NCI-H2107 (cell line): ENCODE measurements around the gene EPHB2.
"Not testable (repeated sequence)": the region's sequence is repeated elsewhere in the genome, so short reads cannot be mapped to it uniquely, and the experiment has no call there.

Experiments used
- DNase-seq: peaks from one replicate; lab custom pipeline; 2025; lab: John Stamatoyannopoulos, UW

EPHB2 gene

DNA sequence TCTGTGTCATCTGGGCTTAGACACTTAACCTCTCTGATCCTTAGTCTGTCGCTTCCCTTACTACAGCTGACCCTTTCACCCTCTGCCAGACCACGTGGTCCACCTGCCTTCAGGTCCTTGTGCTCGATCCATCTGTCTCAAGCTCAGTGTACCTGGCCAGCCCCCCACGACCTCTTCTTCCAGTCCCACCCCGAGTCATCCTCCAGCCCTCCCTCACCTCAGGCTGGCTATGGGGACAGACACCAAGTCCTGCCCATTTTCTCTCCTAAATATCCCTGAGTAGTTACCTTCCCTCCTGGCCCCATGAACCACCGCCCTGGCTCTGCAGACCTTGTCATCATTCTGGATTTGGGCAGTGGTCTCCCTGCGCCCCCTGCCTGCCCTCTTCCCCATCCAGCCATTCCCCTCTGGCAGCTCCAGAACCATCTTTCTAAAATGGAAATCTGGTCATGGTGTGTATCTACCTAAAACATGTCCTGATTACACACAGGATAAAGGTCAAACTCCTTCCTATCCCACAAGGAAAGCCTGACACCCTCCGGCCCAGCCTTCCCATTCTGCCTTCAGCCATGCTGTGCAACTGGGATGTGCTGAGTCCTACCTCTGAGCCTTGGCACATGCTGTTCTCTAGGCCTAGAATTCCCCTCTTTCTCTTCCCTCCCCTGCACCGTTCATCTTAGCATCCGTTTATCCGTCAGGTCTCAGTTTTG is 107.6 kb downstream of the EPHB2 start:
- DNase-seq, result no peak

DNA sequence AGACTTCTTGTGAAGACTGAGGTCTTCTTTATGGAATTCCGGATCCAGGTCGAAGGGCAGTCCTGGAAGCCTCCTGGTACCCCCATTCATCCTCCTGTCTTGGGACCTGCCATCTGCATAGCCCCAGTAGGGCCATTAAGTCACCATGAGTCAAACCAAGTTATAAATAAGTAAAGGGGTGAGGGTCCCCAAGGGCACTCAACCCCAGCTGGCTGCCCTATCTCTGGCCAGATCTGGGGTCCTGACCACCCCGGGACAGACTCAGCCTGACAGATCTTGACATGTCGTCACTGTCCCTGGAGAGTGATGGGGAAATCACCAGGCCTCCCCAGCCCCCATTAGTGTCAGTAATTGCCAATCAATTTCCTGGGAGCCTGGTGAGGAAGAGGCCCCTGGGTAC is 108.7 kb downstream of the EPHB2 start:
- no peak for DNase-seq

DNA sequence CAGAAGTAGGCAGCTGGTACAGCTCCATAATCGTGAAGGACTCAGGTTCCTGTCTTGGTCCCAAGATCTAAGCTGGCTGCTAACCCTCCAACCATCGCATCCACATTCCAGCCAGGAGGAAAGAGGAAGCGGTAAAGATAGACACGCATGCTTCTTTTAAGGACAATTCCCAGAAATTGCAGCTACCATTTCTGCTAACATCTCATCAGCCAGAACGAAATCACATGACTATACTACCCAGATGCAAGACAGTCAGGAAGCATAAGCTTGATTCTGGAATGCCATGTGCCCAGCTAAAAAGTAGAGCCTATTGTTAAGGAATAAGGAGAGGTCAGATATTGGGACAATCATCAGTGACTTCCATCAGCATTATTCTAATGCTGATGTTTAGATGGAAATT is 110.4 kb downstream of the EPHB2 start:
- DNase-seq, result no peak

DNA sequence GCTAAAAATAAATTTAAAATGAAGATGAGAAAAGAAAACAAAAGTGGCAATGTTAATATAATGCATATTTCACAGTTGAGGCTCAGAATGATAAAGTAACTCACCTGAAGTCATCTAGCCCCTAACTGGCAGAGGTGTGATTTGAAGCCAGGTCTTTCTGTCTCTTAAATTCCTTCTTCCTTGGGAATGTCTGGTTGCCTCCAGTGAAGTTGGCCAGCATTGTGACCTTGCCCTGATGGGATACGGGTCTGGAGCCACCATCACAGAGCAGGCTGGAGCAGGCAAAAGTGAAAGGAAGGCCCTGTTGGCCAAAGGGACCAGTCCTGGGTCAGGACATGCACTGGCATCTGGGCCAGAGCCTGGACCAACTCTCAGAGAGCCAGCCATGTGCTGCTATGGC is 111.7 kb downstream of the EPHB2 start:
- DNase-seq, result no peak

DNA sequence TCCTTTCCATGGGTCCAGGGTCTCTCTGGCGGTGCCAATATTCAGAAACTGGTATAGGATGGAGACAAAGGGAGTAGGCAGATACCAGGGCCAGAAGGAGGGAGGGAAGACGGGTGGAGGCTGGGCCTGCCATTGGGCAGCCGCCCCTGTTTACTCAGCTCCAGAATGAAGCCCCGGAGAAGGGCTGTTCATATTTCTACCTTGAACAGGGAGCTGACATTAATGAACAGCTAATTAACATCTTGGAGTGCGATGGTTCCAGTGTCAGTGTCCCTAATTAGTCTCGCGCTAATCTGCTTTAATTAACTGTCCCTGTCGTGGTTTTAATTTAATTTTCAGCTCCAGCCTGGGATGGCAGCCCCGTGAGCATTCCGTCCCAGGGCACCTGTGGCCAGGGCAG is 113.8 kb downstream of the EPHB2 start:
- no peak for DNase-seq

DNA sequence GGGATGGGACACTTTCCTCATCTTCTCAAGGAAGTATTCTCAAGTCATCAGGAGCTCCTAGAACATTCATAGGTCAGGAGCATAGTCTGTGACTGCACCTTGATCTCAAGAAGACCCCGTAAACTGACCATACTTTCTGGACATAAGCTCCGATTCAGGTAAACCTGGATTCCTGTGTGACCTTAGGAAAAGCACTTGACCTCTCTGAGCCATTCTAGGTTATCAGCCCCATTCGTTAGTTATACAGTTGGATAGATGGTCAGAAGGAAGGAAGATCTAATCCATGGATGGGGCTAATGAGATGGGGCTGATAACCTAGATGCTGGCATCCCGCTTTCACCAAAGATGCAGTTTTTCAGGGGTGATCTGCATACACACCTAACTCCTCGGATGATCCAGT is 114.3 kb downstream of the EPHB2 start:
- no peak for DNase-seq

DNA sequence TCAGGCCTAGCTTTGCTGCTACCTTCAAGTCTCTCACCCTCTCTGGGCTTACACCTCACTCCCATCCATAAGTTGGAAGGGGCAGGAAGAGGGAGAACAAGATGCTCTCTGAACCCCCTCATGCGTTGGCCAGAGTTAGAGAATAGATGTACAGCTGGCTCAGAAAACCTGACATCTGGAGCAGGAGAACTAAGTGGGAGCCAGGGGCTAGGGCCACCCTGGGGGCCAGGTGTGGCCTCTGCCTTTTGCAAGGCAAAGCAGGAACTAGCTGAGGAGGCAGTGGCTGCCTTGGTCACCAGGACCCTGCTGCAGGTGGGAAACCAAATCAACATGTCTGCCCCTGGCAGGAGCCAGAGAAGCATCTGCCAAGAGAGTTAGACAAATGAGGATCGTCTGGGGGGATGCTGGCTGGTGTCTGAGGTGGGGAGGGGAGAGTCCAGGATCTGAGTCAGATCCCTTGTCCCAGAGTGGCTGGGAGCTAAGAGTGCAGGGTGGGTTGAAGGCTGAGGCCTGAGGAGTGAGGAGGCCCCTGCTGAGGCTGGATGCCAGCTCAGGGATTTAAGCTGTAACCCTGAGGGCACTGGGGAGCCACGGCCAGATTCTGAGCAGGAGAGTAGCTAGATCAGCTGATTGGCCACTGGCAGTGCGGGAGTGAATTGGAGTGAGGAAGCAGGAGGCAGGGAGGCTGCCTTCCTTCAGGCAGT is 115.0 kb downstream of the EPHB2 start:
- DNase-seq, result no peak

DNA sequence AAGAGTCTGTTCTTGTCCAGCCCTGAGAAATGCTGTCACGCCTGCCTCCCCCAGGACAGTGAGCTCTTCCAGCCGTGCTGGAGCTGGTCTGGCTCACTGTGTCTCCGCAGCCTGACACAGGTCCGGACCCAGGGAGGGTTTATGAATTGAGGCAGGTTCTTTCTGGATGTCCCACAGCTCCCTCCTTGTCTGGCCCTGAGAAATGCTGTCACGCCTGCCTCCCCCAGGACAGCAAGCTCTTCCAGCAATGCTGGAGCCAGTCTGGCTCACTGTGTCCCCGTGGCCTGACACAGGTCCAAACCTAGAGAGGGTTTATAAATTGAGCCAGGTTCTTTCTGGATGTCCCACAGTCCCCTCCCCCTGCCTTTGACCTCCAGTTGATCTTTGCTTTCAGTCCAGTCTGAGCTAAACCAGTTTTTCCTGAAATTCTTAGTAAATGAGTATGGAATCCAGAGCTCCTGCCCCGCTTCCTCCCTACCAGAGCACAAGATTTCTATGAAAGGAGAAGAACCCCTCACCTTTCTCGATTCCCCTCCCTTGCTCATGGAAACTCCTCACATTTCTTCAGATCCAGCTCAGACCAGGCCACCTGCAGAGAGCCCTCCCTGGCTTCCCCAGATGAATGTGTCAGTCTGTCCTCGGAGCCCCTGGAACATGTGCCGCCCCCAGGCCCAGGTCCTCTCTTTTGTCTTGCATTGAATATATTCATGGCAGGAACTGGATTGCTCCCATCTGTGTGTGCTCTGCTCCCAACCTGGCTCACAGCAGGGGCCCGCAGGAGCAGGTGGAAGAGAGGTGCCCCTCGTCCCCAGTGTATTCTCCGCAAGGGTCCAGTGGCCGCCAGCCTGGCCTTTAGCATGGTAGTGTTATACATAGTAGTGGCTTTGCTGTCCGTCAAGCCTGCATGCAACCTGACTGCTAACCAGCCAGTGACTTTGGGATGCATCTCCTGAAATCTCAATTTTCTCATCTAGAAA is 116.3 kb downstream of the EPHB2 start:
- DNase-seq, result no peak

DNA sequence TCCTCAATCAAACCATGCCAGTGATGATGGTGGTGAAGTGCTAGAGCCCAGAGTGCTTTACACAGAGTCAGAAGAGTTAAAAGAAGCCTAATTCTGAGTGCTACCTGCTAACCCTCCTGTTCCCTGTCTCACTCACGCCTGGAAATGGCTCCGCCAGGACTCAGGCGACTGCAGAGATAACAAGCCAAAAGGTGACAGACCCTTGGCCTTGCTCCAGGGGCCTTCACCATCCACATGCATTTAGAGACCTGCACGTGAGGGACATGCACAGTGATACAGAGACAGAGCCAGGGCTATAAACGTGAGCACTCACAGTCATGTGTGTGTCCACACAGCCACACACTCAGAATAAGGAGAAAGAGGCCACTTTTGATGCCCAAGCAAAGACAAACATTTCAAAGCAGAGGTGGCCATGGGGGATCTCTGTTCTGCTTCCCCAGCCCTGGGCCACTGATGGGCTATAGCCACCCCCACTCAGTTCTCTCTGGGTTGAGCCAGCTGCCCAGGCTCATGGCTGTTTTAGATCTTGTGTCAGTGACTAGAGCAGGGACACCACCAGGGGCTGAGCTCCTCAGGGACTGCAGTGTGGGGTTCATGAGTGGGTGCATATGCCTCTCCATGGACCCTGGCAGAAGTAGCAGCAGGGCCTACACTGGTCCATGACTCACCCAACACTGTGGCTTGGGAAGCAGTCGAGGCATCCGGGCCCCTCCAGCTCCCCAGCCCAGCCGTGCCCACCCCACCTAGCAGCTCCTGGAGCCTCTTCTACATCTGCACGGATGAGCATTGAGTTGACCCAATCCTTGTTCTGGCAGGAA is 117.2 kb downstream of the EPHB2 start:
- no peak for DNase-seq

DNA sequence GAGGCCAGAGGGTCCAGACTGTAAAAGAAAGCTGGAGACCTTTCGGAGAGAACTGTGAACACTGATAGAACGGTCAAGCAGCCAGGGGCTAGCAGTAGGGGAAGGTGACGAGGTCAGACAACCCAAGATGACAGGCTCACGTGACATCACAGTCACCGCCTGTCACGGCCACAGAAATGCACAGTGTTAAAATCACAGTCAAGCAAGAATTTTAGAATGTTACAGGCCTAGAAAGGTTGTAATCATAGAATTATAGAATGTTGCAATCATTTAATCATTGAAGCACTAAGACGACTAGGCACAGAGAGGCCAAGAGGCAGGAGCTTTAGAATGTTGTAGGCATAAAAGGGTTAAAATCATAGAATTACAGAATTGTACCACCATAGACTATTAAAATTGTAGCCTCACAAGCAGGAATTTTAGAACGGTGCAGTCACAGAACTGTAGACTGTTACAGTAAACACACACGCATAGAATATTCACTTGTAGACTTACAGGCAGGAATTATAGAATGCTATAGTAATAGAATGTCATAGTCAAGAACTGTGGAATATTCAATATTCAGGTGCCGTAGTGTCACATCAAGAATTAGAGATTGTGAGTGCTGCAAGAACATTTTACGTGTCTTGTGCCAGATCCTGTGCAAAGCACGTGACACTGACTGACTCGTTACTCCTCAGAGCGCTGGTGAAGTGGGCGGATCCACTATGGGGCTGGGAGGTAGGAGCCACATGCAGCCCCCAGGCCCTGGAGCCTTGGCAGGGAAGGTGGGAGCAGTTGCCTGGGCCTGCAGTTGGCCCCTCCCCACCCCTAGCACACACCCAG is 118.1 kb downstream of the EPHB2 start:
- DNase-seq, result no peak

DNA sequence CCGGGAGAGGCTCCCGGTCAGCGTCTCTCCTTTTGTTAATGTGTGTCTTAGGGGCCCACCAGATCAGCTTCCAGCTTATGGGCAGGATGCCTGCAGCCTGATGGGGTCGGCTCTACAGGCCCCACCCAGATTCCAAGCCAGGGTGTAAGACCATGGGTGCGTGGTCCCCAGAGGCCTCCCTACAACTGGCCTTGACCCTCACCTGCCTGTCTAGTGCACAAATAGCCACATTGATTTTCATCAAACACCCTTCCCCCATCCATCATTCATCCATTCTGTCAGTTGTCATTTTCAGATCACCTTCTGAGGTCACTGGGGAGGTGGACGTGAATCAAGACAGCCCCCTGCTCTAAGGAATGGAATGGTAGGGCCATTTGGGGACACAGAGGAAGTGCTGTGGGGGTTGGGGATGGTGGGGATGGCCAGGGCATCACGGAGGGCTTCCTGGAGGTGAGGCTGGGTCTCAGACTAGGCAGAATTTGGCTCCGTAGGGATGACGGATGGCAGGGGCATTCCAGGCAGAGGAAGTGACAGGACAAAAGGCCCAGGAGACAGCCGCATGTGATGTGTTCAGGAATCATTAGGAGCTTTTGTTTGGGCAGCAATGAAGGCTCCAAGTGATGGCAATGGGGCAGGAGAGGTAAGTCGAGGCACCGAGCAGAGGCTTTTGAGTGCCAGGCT is 118.8 kb downstream of the EPHB2 start:
- no peak for DNase-seq

DNA sequence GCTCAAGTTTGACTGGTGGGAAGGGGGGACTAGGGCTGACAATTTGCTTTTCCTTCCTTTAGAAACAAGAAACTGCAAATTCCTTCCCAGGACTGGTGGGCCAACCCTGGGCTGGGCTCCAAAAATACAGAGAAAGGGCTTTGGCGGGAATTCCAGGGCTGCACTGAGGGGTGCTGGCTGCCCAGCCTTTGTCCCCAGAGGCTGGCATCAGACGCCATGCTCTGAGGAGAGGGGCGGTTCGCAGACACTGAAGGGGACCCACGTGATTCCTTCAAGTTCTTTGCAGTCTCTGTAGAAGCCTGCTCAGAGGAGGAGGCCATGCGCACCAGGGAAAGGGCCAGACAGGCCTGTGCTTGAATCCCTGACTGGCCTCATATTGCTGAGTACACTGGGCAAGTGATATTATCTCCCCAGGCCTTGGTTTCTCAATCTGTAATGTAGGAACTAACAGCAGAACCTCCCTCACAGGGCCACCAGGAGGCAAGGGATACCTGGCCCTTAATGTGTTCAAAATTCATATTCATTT is 119.5 kb downstream of the EPHB2 start:
- DNase-seq, result no peak

DNA sequence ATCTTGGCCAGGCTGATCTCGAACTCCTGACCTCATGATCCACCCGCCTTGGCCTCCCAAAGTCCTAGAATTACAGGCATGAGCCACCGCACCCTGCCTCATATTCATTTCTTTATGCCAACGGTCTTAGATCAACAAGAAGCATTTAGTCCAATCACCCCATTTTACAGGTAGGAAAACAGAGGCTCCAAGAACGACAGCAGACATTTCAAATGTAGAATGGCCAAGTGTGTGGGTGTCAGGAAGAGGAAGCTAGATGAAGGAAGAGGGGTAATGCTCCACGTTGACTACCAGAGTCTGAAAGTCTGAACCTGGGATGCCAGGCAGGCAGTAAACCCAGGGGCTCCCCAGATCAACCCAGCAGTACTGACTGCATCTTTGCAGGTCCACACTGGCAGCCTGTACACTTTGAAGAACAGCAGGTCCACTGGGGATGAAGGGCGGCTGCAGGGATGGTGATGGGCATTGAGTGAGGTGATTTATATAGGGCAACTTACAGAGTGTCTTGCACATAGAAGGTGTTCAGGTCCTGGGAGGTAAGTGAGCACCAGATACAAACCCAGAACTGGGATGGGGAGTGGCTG is 120.2 kb downstream of the EPHB2 start:
- no peak for DNase-seq

DNA sequence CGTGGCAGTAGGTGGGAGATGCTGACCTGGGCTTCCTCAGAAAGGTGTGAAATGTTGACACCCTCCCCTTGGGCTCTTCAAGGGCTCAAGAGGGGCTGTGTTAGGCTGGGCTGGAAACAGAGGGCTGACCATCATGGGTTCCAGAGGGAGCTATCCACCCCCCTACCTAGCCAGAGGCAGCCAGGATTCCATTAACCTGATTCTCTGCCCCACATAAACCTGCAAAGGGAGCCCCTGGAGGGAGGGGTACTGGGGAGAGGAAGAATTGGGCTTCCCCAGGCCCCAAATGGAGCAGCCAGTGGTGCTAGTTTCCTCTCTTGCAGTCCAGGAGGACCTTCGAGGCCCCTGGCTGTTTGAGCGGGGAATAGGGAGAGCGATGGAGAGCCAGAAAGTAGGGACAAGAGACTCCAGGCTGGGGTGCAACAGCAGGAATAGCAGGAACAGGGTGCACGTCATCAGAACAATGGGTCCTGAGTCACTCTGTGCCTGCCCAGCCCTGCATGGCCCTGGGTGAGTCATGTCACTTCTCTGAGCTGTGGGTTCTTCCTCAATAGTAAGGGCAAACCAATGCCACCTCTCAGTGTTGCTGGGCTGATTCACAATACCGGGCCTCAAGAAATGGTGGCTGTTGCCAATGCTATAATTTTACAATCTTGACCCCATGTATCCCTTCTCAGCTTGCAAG is 121.2 kb downstream of the EPHB2 start:
- DNase-seq, result no peak

DNA sequence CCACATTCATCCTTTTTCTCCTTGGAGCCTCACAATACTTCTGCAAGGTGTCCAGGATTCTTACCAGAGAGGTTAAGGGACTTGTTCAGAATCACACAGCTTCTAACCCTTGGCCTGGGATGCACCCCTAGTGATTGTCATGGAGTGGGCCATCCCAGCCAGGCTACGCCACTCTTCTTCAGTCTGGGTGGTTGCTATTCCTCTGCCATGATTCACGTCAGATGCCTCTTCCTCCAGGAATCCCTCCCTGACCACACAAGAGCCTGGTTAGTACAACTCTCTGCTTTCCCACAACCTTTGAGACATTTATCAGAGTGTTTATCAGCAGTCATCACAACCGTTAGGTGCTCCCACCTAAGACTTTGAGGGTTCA is 121.8 kb downstream of the EPHB2 start:
- no peak for DNase-seq

DNA sequence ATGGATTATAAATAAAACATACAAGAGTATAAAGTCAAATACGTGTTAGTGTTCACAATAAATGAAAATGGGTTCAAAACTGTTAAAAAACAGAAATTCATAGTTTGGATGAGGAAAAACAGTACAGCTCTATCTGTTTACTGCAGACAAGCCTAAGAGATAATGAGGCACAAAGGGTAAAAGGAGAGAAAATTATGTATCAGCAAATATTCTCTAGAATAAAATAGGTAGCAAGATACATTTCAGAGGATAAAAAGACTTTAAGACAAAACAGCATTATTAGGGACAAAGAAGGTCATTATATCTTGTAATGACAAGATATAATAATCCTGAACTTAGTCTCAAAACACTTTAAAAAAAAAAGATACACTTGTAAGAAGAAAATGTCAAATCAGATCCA is 123.1 kb downstream of the EPHB2 start:
- DNase-seq, result no peak

DNA sequence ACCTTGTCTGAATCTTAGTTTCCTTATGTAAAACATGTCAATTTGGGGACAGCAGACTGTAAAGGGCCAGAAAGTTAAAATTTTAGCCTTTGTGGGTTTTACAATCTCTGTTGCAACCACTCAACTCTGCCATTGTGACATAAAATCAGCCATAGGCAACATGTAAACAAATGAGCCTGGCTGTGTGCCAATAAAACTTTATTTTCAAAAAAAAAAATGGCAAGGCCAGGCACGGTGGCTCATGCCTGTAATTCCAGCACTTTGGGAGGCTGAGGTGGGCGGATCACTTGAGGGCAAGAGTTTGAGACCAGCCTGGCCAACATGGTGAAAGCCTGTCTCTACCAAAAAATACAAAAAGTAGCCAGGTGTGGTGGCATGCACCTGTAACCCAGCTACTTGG is 123.8 kb downstream of the EPHB2 start:
- not testable (repeated sequence) for DNase-seq

DNA sequence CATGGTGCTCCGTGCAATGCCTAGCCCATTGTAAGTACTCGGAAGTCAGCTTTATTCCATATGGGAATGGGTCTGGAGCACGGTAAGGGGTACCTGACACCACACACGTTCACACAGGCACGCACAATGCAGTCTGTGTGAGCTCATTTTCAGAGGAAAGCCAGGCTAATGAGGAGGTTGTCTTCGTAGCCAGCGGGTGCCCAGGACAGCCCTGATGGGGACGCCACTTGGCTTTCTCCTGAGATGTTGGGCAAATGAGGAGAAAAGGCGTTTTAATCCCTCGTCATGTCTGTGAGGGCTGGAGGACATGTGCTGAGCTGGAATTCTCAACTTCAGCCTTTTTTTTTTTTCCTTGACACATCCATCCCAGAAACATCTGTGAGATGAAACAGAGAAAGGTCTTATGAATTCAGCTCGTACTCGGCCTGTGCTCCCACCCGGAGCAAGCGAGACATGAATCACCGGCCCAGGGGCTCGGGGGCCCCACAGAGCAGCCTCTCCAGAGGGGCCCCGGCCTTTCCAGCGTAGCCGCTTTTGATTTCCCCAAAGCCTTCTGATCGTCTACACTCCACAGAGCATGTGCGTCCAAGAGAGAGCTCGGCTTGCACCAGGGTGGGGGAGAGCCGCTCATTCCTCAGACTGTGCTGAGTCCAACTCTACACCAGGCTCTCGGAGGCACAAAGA is 125.1 kb downstream of the EPHB2 start:
- no peak for DNase-seq

DNA sequence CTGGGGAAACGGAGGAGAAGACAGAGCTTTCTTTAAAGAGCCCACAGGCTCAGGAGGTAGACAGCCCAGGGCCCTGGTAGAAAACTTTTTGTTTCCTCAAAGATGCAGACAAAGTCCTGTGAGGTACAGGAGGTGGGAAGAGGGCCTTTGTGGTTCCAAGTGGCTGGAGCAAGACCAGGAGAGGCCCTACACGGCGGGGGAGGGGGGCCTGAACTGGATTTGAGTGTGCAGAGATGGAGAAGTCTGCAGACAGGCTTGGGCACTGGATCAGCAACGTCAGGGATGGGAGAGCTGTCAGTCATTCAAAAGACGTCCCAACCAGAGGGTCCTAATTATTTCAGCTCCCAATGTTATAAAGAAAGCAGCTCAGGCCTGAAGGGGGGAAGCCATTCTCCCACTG is 126.2 kb downstream of the EPHB2 start:
- no peak for DNase-seq
